ENCODE measurements around the gene GOLGA6B. TPM values are rescaled to one million over a fixed set of nuclear protein-coding genes. Genes with fewer than 3 reads are reported as not detected.
"Not testable (repeated sequence)": the region's sequence is repeated elsewhere in the genome, so short reads cannot be mapped to it uniquely, and the experiment has no call there.

The GOLGA6B gene
- total and polyA plus RNA-seq, 5 donors, result not detected

GRCh38 chr15:72669803-72670202, 15.3 kb downstream of the GOLGA6B start:
- not testable (repeated sequence) for H3K9me3 ChIP-seq (ENCODE audit: control insufficient read depth, low read length)

GRCh38 chr15:72670656-72671352, 16.3 kb downstream of the GOLGA6B start:
- H3K4me1 ChIP-seq (ENCODE audit: control insufficient read depth, insufficient read depth, low read length); H3K27ac ChIP-seq (ENCODE audit: low read length); H3K4me3 ChIP-seq (ENCODE audit: low read length); H3K9me3 ChIP-seq (ENCODE audit: control insufficient read depth, low read length); H3K27me3 ChIP-seq (ENCODE audit: control insufficient read depth, insufficient read depth): not testable (repeated sequence)
- peak; percentile 93 to 97 for ATAC-seq
- peak; percentile 77 to 89 (median 85) for DNase-seq
- WGBS, result 3% methylated on average over 8 of the region's 8 CpGs
- intact Hi-C loops (cut with DNase I), result loop anchor here in 2 of 4 donors (10.0 kb wide), 1 partner anchor 66 kb away; no protein-coding TSS in a partner anchor

More at GRCh38 chr15:72669803-72670202, 15.3 kb downstream of the GOLGA6B start:
- H3K4me1 ChIP-seq (ENCODE audit: control insufficient read depth, insufficient read depth, low read length); H3K27me3 ChIP-seq (ENCODE audit: control insufficient read depth, insufficient read depth); ATAC-seq; DNase-seq; H3K4me3 ChIP-seq (ENCODE audit: low read length); H3K27ac ChIP-seq (ENCODE audit: low read length): not testable (repeated sequence)
- WGBS, result 90% methylated on average over 5 of the region's 6 CpGs
- intact Hi-C loops (cut with DNase I), result loop anchor here in 2 of 4 donors (10.0 kb wide), 1 partner anchor 65 kb away; no protein-coding TSS in a partner anchor

GRCh38 chr15:72671525-72671924, 17.0 kb downstream of the GOLGA6B start:
- 20% methylated on average over 3 of the region's 3 CpGs for WGBS
- Histone ChIP-seq H3K9me3 (ENCODE audit: control insufficient read depth, low read length) (no peaks in the 10 kb centered on the region), H3K27ac (ENCODE audit: low read length) (no peak overlapping the region), H3K4me3 (ENCODE audit: low read length) (no peak overlapping the region), H3K4me1 (ENCODE audit: control insufficient read depth, insufficient read depth, low read length) (peaks cover 2% of the 10 kb centered on the region), H3K27me3 (ENCODE audit: control insufficient read depth, insufficient read depth) (no peaks in the 10 kb centered on the region)
- no peak for DNase-seq
- intact Hi-C loops (cut with DNase I), result loop anchor here in 2 of 4 donors (10.0 kb wide), 1 partner anchor 67 kb away; no protein-coding TSS in a partner anchor
- ATAC-seq, result no peak

- H3K27me3 ChIP-seq (ENCODE audit: control insufficient read depth, insufficient read depth), result peaks cover 3% of the 10 kb centered on the region
- H3K27ac ChIP-seq (ENCODE audit: low read length), result no peak overlapping the region
- WGBS, result 88% methylated on average over 4 of the region's 4 CpGs
Observed at GRCh38 chr15:72676838-72677237, 22.3 kb downstream of the GOLGA6B start.

GRCh38 chr15:72680931-72681330, 26.4 kb downstream of the GOLGA6B start:
- ATAC-seq (no peak), DNase-seq (no peak)
- 54% methylated on average over 3 of the region's 3 CpGs for WGBS
- Histone ChIP-seq H3K9me3 (ENCODE audit: control insufficient read depth, low read length) (no peaks in the 10 kb centered on the region), H3K4me1 (ENCODE audit: control insufficient read depth, insufficient read depth, low read length) (no peaks in the 10 kb centered on the region), H3K27ac (ENCODE audit: low read length) (no peak overlapping the region), H3K4me3 (ENCODE audit: low read length) (no peak overlapping the region), H3K27me3 (ENCODE audit: control insufficient read depth, insufficient read depth) (peaks cover 3% of the 10 kb centered on the region)
- intact Hi-C loops (cut with DNase I), result no loop called here

More at GRCh38 chr15:72676838-72677237, 22.3 kb downstream of the GOLGA6B start:
- Histone ChIP-seq H3K9me3 (ENCODE audit: control insufficient read depth, low read length) (no peaks in the 10 kb centered on the region), H3K4me3 (ENCODE audit: low read length) (no peak overlapping the region), H3K4me1 (ENCODE audit: control insufficient read depth, insufficient read depth, low read length) (no peaks in the 10 kb centered on the region)
- DNase-seq (no peak), ATAC-seq (no peak)
- intact Hi-C loops (cut with DNase I), result loop anchor here in 2 of 4 donors (10.0 kb wide), 1 partner anchor 72 kb away; no protein-coding TSS in a partner anchor

- Histone ChIP-seq H3K27ac (ENCODE audit: low read length) (no peak overlapping the region), H3K4me3 (ENCODE audit: low read length) (no peak overlapping the region), H3K9me3 (ENCODE audit: control insufficient read depth, low read length) (no peaks in the 10 kb centered on the region), H3K4me1 (ENCODE audit: control insufficient read depth, insufficient read depth, low read length) (no peaks in the 10 kb centered on the region), H3K27me3 (ENCODE audit: control insufficient read depth, insufficient read depth) (peaks cover 3% of the 10 kb centered on the region)
- intact Hi-C loops (cut with DNase I), result no loop called here
- WGBS, result 86% methylated on average over 3 of the region's 3 CpGs
- ATAC-seq (no peak), DNase-seq (no peak)
Observed at GRCh38 chr15:72682772-72683171, 28.3 kb downstream of the GOLGA6B start.

GRCh38 chr15:72685301-72685924, 30.9 kb downstream of the GOLGA6B start:
- intact Hi-C loops (cut with DNase I), result no loop called here
- no peaks in the 10 kb centered on the region for H3K4me1 ChIP-seq (ENCODE audit: control insufficient read depth, insufficient read depth, low read length)
- ATAC-seq (no peak), DNase-seq (no peak)
- H3K27ac ChIP-seq (ENCODE audit: low read length), result peak overlapping the region; percentile 94
- no peaks in the 10 kb centered on the region for H3K27me3 ChIP-seq (ENCODE audit: control insufficient read depth, insufficient read depth)
- no peaks in the 10 kb centered on the region for H3K9me3 ChIP-seq (ENCODE audit: control insufficient read depth, low read length)
- H3K4me3 ChIP-seq (ENCODE audit: low read length), result peak overlapping the region; percentile 91
- whole genome bisulfite sequencing, result 31% methylated on average over 23 of the region's 23 CpGs

GRCh38 chr15:72685925-72686794, 31.7 kb downstream of the GOLGA6B start, which contains the start of the genes BBS4 and HIGD2B:
BBS4 (plus strand) TSS chr15:72686207; CDS start chr15:72686228, 21 bp downstream.
HIGD2B (minus strand) TSS chr15:72686182; CDS start chr15:72676374, 9,808 bp downstream.
- H3K9me3 ChIP-seq (ENCODE audit: control insufficient read depth, low read length), result no peaks in the 10 kb centered on the region
- H3K27ac ChIP-seq (ENCODE audit: low read length), result peak within 1 kb of the TSS; percentile 94
- ATAC-seq, result peak; percentile 99
- whole genome bisulfite sequencing, result under 1% methylated on average over 49 of the region's 49 CpGs
- peak; percentile 90 to 95 (median 94) for DNase-seq
- intact Hi-C loops (cut with DNase I), result no loop called here
- no peaks in the 10 kb centered on the region for H3K4me1 ChIP-seq (ENCODE audit: control insufficient read depth, insufficient read depth, low read length)
- no peaks in the 10 kb centered on the region for H3K27me3 ChIP-seq (ENCODE audit: control insufficient read depth, insufficient read depth)
- H3K4me3 ChIP-seq (ENCODE audit: low read length), result peak within 1 kb of the TSS; percentile 91

- Histone ChIP-seq H3K27ac (ENCODE audit: low read length) (no peak overlapping the region), H3K9me3 (ENCODE audit: control insufficient read depth, low read length) (no peaks in the 10 kb centered on the region), H3K4me3 (ENCODE audit: low read length) (no peak overlapping the region), H3K27me3 (ENCODE audit: control insufficient read depth, insufficient read depth) (no peaks in the 10 kb centered on the region), H3K4me1 (ENCODE audit: control insufficient read depth, insufficient read depth, low read length) (no peaks in the 10 kb centered on the region)
- ATAC-seq (no peak), DNase-seq (no peak)
- intact Hi-C loops (cut with DNase I), result no loop called here
- 97% methylated on average over 5 of the region's 5 CpGs for WGBS
Observed at GRCh38 chr15:72688697-72689096, 34.2 kb downstream of the GOLGA6B start.

- 92% methylated on average over 5 of the region's 5 CpGs for WGBS
- no peaks in the 10 kb centered on the region for H3K27me3 ChIP-seq (ENCODE audit: control insufficient read depth, insufficient read depth)
- no peaks in the 10 kb centered on the region for H3K9me3 ChIP-seq (ENCODE audit: control insufficient read depth, low read length)
- intact Hi-C loops (cut with DNase I), result no loop called here
- no peak for DNase-seq
- no peak overlapping the region for H3K27ac ChIP-seq (ENCODE audit: low read length)
- H3K4me1 ChIP-seq (ENCODE audit: control insufficient read depth, insufficient read depth, low read length), result no peaks in the 10 kb centered on the region
- H3K4me3 ChIP-seq (ENCODE audit: low read length), result no peak overlapping the region
- no peak for ATAC-seq
Observed at GRCh38 chr15:72690938-72691337, 36.4 kb downstream of the GOLGA6B start.
